ENCODE measurements around the gene SNIP1. TPM values are rescaled to one million over a fixed set of nuclear protein-coding genes. Genes with fewer than 3 reads are reported as not detected.

Gene SNIP1
- total RNA-seq, 1 experiment from 2014 or later, result 23.5 TPM

DNA sequence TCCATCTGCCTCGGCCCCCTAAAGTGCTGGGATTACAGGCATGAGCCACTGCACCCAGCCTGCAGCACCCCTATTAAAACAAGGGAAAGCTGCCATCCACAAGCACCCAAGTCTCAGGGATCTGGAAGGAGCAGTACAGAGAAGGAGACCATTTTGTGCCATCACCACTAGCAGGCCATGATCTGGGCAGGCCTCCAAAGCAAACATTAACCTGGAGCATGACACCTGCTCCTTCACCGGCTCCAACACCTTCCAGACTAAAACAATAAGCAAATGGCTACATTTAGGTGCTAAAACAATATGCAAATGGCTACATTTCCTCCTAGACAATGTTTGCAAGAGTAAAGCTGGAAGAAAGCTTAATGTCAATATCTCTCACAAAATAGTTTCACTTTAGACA lies 56.3 kb downstream of the SNIP1 start:
- BruUV-seq (replicated peaks), result no TSS peak
- peaks cover 31% of the 10 kb centered on the region for H3K4me1 ChIP-seq (replicated peaks; ENCODE audit: insufficient read depth)
- peaks cover 19% of the 10 kb centered on the region for H3K36me3 ChIP-seq (ENCODE audit: low read depth)
- H3K79me2 ChIP-seq (ENCODE audit: low read depth), result no peaks in the 10 kb centered on the region
- H3K27ac ChIP-seq, result no peak overlapping the region
- H3K4me3 ChIP-seq, result no peak overlapping the region
- no peaks in the 10 kb centered on the region for H4K20me1 ChIP-seq (ENCODE audit: insufficient read depth)
- H3K27me3 ChIP-seq (ENCODE audit: insufficient read depth, low read depth), result no peaks in the 10 kb centered on the region
- H3K9me3 ChIP-seq (ENCODE audit: insufficient read depth, low read depth), result no peaks in the 10 kb centered on the region
- H2AFZ ChIP-seq, result no peak overlapping the region
- H3K4me2 ChIP-seq, result no peak overlapping the region
- no peaks in the 10 kb centered on the region for H3K9me2 ChIP-seq (ENCODE audit: insufficient read depth)
- TF ChIP-seq, protein P1, sequence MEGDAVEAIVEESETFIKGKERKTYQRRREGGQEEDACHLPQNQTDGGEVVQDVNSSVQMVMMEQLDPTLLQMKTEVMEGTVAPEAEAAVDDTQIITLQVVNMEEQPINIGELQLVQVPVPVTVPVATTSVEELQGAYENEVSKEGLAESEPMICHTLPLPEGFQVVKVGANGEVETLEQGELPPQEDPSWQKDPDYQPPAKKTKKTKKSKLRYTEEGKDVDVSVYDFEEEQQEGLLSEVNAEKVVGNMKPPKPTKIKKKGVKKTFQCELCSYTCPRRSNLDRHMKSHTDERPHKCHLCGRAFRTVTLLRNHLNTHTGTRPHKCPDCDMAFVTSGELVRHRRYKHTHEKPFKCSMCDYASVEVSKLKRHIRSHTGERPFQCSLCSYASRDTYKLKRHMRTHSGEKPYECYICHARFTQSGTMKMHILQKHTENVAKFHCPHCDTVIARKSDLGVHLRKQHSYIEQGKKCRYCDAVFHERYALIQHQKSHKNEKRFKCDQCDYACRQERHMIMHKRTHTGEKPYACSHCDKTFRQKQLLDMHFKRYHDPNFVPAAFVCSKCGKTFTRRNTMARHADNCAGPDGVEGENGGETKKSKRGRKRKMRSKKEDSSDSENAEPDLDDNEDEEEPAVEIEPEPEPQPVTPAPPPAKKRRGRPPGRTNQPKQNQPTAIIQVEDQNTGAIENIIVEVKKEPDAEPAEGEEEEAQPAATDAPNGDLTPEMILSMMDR (conservative IDR thresholded peaks at IDR 0.05), result no peak
- no peak for TF ChIP-seq EZH2 (IDR thresholded peaks at IDR 0.05; ENCODE audit: low read depth)
- peaks cover 16% of the 10 kb centered on the region for H3F3A ChIP-seq (ENCODE audit: insufficient read depth, low read depth)
- intact Hi-C loops (cut with micrococcal nuclease; ENCODE audit: unreplicated experiment), result no loop called here
- peak; percentile 51 to 73 for DNase-seq
- ChIA-PET CTCF (interaction anchor here (0.8 kb wide), 1 partner anchor 20 kb away, joined by 3 read pairs; no protein-coding TSS in a partner anchor), POLR2A (ENCODE audit: unreplicated experiment) (no interaction called here)

DNA sequence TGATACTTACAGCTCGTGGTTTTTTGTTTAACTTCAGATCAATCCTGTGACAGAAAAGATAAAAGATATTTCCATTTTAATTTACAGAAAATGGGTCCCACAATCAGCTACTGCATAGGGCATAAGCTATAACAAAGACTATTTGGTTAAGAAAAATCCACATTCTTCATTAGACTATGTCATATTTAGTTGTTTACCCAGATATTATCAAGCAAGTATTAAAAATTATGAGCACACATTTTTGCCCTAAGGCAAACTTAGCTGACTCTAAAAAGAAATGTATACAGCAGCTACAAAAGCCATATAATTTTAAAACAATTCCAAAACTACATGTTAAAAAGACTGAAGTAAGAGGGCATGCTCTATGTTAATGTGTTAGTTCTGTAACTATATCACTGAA lies 58.2 kb downstream of the SNIP1 start:
- Histone ChIP-seq H3K27me3 (ENCODE audit: insufficient read depth, low read depth) (no peaks in the 10 kb centered on the region), H3K4me1 (replicated peaks; ENCODE audit: insufficient read depth) (peaks cover 31% of the 10 kb centered on the region), H3K4me2 (peak overlapping the region; percentile 50), H3K79me2 (ENCODE audit: low read depth) (no peaks in the 10 kb centered on the region), H3K9me3 (ENCODE audit: insufficient read depth, low read depth) (no peaks in the 10 kb centered on the region), H4K20me1 (ENCODE audit: insufficient read depth) (no peaks in the 10 kb centered on the region), H3K4me3 (no peak overlapping the region), H2AFZ (no peak overlapping the region), H3K9me2 (ENCODE audit: insufficient read depth) (no peaks in the 10 kb centered on the region), H3K27ac (no peak overlapping the region; the same call in 1 of the 2 replicates), H3K36me3 (ENCODE audit: low read depth) (peaks cover 12% of the 10 kb centered on the region; the same call in 1 of the 2 replicates), H3F3A (ENCODE audit: insufficient read depth, low read depth) (peaks cover 16% of the 10 kb centered on the region)
- BruUV-seq (replicated peaks), result no TSS peak
- DNase-seq, result peak in 1 of 2 experiments; percentile 80
- POLR2A ChIA-PET (ENCODE audit: unreplicated experiment), result interaction anchor here (0.7 to 0.8 kb wide), 2 partner anchors 9 to 24 kb away, joined by 3 to 4 read pairs; no protein-coding TSS in a partner anchor
- CTCF ChIA-PET, result interaction anchor here (1.0 to 1.5 kb wide), 2 partner anchors 9 to 42 kb away, joined by 3 to 4 read pairs; no protein-coding TSS in a partner anchor
- intact Hi-C loops (cut with micrococcal nuclease; ENCODE audit: unreplicated experiment), result no loop called here
- no peak for TF ChIP-seq EZH2 (IDR thresholded peaks at IDR 0.05; ENCODE audit: low read depth)
- TF ChIP-seq, protein P1 (conservative IDR thresholded peaks at IDR 0.05), result no peak

DNA sequence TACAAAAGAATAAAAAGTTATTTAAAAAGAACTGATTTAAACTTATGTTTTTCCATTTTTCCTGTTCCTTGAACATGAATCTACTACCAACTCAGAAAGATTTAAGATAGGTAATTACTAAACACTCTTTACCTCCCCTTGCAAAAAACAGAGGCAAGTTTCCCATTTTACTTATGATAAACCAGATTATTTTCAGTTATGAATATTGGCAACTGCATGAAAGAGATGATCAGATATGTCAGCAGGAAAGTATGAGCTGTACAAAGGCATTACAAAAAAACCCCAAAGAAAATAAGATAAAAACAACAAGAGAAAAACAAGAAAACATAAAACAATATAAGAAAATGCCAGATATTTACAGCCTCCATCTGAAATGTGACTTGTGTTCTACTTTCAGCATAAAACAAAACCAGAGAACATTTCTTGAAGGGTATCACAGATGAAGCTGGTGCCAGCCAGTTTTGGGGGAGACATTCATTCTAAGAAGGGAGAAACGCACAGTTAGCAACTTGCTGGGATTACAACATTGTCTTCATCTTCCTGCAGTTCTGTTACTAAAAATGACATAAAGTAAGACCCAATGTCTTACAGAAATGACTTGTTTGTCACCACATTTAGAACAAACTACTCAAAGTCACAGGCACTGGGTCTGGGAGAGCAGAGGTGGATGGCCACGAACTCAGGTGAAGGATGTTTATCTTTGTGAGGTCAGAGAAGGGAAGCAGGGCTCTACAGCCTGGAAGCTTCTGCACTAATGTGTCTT lies 60.6 kb downstream of the SNIP1 start:
- CTCF ChIA-PET, result no interaction called here
- no TSS peak for BruUV-seq (replicated peaks)

More for the DNA sequence above, 60.6 kb downstream of the SNIP1 start:
- Histone ChIP-seq H2AFZ (no peak overlapping the region), H3K27me3 (ENCODE audit: insufficient read depth, low read depth) (no peaks in the 10 kb centered on the region), H3K27ac (no peak overlapping the region), H3K9me2 (ENCODE audit: insufficient read depth) (no peaks in the 10 kb centered on the region), H3K79me2 (ENCODE audit: low read depth) (no peaks in the 10 kb centered on the region), H3K4me3 (no peak overlapping the region), H3K36me3 (ENCODE audit: low read depth) (peaks cover 8% of the 10 kb centered on the region; the same call in 1 of the 2 replicates), H3K4me1 (replicated peaks; ENCODE audit: insufficient read depth) (peaks cover 26% of the 10 kb centered on the region), H3K9me3 (ENCODE audit: insufficient read depth, low read depth) (no peaks in the 10 kb centered on the region), H3F3A (ENCODE audit: insufficient read depth, low read depth) (peaks cover 20% of the 10 kb centered on the region), H3K4me2 (no peak overlapping the region), H4K20me1 (ENCODE audit: insufficient read depth) (no peaks in the 10 kb centered on the region)
- no peak for DNase-seq
- intact Hi-C loops (cut with micrococcal nuclease; ENCODE audit: unreplicated experiment), result no loop called here
- POLR2A ChIA-PET (ENCODE audit: unreplicated experiment), result no interaction called here
- no peak for TF ChIP-seq EZH2 (IDR thresholded peaks at IDR 0.05; ENCODE audit: low read depth)
- TF ChIP-seq, protein P1 (conservative IDR thresholded peaks at IDR 0.05), result no peak

Measured in PC-9 (cell line).